Adipose tissue (tissue), 3 donors: ENCODE results near the gene ZDHHC11. TPM values are rescaled to one million over a fixed set of nuclear protein-coding genes. Genes with fewer than 3 reads are reported as not detected.
"Not testable (repeated sequence)": the region's sequence is repeated elsewhere in the genome, so short reads cannot be mapped to it uniquely, and the experiment has no call there.

Experiments used
- H3K27ac ChIP-seq: one replicate; pipeline ENCODE4 v1.5.1; 2013; ENCODE audit warnings: low read depth, low read length
- WGBS, 3 donors: extraction: QIAGEN DNeasy Blood & Tissue Kit; methylation state at CpG; one replicate each; pipeline ENCODE4 v1.1.7; 2013; 5-methylcytosine and 5-hydroxymethylcytosine counted together
- polyA plus RNA-seq, 3 donors: library from polyadenylated mRNA; stranded (reverse); fragments of 200-250 nt; gene quantifications; one replicate each; pipeline ENCODE4 v1.2.3, GENCODE V29; 2013
- donor health status: healthy with polysubstance abuse.
- donor health status: Bipolar disorder and iron deficiency.
- donor health status: healthy.

Gene ZDHHC11
- polyA plus RNA-seq, 3 donors: 3.1 to 5.1 (median 4.4) TPM

- no peak overlapping the region for H3K27ac ChIP-seq
- WGBS, 3 donors: 86 to 95% (median 95%) methylated on average over 16 of the region's 16 CpGs
Observed at GRCh38 chr5:863244-863805, 12.5 kb upstream of the ZDHHC11 start.

- 74 to 87% (median 85%) methylated on average over 25 of the region's 25 CpGs for WGBS, 3 donors
- H3K27ac ChIP-seq: no peak overlapping the region
Observed at GRCh38 chr5:862367-863243, 11.8 kb upstream of the ZDHHC11 start.

DNA sequence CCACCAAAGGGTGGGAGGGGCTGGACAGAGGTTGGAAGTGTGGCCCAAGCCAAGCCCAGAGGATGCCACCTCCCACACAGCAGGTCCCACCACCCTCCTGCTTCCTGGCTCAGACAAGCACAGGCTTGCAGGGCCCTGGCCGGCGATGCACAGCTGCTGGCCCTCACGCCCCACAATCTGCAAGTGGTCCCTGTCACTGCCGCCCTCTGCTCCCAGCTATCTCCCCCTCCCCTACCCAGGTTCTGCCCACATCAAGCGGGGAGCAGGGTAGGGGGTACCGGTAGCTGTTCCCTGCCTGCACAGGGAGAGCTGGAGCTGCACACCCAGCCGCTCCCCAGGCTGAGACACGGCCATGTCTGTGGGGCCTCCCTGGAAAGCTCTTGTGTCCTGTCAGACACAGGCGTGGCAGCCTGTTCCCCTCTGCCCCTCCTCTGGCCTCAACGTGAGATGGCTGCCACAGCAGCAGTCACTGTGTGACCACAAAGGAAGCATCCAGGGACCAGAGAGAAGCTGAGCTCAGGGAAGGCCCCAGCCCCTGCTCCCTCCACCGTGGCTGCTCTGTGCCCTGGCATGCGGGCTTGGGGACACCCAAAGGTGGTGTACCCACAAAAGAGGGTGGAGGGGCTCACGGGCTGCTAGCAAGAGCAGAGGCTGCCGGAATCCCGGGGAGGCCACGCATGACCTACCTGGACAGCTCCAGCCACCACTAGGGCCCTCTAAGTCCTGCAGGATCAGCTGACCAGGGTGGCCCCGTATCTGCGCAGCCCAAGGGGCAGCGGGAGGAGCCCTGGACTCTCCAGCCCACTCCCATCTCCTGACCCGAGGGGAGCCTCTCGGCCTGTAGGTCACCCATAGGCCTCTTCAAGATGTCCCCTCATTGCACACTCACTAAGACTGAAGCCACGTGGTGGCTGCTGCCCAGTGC is 10.9 kb upstream of the ZDHHC11 start:
- WGBS, 3 donors: 82 to 90% (median 86%) methylated on average over 22 of the region's 22 CpGs
- no peak overlapping the region for H3K27ac ChIP-seq

DNA sequence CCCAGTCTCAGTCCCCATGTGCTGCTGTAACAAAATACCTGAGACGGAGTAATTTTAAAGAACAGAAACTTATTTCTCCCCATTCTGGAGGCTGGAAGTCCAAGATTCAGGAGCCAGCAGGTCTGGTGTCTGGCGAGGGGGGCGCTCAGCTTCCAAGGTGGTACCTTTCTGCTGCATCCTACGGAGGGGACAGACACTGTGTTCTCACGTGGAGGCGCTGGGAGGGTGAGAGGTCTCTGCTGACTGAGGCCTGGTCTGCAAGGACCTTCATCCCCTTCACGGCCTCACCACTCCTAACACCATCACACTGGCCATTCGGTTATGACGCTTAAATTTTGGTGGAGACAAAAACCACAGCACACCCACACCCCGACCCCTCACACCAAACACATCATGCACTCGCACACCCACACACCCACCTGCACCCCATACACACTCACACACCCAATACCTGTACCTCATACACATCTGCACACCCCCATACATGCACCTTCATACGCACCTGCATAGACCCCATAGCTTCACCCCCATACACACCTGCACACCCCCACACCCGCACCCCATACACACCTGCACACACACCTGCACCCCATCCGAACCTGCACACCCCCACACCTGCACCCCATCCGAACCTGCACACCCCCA is 9.8 kb upstream of the ZDHHC11 start:
- no peak overlapping the region for H3K27ac ChIP-seq
- WGBS, 3 donors: 90 to 97% (median 93%) methylated on average over 14 to 15 of the region's 15 CpGs

DNA sequence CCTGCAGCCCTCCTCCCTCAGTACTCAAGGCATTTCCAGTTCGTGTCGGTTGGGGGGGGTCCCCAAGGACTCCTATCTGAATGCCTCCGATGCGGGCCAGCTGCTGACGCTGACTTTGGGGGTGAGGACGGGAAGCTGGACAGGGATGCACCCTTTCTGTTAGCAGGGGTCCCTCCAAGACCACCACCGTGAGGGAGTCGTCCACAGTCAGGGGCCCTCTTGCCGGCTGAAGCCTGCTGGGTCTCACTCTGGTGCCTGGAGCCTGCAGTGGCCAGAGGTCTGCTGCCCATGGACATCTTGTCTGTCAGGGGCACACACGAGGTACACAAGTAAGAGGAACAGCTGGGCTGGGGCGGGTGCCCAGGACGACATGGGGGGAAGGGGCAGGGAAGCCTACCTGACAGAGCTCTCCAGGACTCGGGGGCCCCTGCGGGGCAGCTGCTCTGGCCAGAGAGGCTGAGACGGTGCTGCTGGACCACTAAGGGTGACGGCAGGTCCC is 9.1 kb upstream of the ZDHHC11 start:
- 76 to 87% (median 77%) methylated on average over 16 of the region's 16 CpGs for WGBS, 3 donors
- no peak overlapping the region for H3K27ac ChIP-seq

GRCh38 chr5:859391-859790 is 8.6 kb upstream of the ZDHHC11 start:
- no peak overlapping the region for H3K27ac ChIP-seq
- WGBS, 3 donors: 78 to 82% (median 79%) methylated on average over 16 of the region's 16 CpGs

GRCh38 chr5:858726-859125 is 7.9 kb upstream of the ZDHHC11 start:
- no peak overlapping the region for H3K27ac ChIP-seq
- WGBS, 3 donors: 88 to 90% (median 90%) methylated on average over 11 of the region's 11 CpGs

DNA sequence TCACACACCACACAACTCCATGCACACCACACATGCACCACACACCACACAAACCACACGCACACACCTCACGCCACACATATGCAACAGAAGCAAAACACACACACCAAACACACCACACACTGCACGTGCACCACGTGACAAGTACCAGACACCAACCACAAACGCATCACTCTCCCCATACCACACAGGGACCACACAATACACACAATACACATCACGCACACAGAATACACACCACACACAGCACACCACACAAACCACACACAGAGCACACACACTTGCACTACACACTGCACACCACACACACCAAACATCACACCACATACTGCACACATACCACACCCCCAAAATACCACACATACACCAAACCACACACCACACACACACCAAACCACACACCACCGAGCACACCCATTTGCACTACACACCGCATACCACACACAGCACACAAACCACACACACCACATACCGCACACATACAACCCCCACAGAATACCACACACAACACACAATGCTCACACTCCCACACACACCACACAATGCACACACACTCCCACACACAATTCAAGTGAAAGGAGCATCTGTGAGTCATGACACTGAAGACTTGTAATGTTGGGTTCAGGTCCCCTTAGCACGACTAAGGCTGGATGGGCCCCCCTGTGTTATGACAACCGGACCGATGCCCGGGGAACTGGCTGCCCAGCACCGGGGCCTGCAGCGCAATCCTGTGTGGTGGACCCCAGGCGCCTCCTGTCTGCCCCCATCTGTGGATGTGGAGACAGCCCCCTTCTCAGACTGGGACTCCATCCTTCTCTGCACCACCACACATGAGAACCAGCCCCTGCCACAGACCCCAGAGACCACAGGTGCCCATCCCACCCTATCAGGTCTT is 6.0 kb upstream of the ZDHHC11 start:
- WGBS, 3 donors: 86 to 91% (median 88%) methylated on average over 16 of the region's 16 CpGs
- no peak overlapping the region for H3K27ac ChIP-seq

DNA sequence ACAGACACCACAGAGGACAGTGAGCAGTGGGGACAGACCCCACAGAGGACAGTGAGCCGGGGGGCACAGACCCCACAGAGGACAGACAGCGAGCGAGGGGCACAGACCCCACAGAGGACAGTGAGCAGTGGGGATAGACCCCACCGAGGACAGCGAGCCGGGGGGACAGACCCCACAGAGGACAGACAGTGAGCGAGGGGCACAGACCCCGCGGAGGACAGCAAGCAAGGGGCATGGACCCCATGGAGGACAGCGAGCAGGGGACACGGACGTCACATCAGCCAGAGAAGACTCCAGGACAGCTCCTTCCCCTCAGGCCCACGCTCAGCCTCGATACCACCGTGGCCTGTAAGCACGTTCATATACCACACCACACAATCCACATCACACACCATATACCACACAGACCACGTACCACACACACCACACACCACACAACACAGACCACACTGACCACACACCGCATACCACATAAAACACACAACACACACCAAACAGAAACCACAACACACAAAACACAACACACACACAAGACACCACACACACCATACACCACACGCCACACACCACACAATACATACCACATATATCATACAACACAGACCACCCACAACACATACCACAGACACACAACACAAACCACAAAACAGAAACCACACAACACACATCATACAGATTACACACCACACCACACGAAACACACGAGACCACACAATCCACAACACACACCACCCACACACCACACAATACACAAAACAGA is 5.2 kb upstream of the ZDHHC11 start:
- 70 to 76% (median 76%) methylated on average over 20 to 21 of the region's 21 CpGs for WGBS, 3 donors
- H3K27ac ChIP-seq: no peak overlapping the region

GRCh38 chr5:854966-855743 is 4.4 kb upstream of the ZDHHC11 start:
- H3K27ac ChIP-seq: no peak overlapping the region
- WGBS, 3 donors: 81 to 89% (median 86%) methylated on average over 24 to 32 of the region's 32 CpGs

DNA sequence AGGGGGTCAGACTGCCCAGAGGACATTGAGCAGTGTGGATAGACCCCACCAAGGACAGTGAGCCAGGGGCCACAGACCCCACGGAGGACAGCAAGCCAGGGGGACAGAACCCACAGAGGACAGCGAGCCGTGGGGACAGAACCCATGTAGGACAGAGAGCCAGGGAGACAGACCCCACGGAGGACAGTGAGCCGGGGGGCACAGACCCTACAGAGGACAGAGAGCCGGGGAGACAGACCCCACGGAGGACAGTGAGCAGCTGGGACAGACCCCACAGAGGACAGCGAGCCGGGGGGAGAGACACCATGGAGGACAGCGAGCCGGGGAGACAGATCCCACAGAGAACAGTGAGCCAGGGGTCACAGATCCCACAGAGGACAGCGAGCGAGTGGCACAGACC is 3.4 kb upstream of the ZDHHC11 start:
- H3K27ac ChIP-seq: no peak overlapping the region
- 77 to 83% (median 80%) methylated on average over 13 of the region's 13 CpGs for WGBS, 3 donors

DNA sequence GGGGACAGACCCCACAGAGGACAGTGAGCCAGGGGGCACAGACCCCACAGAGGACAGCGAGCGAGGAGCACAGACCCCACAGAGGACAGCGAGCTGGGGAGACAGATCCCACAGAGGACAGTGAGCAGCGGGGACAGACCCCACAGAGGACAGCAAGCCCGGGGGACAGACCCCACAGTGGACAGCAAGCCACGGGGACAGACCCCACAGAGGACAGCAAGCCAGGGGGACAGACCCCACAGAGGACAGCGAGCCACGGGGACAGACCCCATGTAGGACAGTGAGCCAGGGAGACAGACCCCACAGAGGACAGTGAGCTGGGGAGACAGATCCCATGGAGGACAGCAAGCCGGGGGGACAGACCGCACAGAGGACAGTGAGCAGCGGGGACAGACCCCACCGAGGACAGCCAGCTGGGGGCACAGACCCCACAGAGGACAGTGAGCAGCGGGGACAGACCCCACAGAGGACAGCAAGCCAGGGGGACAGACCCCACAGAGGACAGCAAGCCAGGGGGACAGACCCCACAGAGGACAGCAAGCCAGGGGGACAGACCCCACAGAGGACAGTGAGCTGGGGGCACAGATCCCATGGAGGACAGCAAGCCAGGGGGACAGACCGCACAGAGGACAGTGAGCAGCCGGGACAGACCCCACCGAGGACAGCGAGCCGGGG is 2.8 kb upstream of the ZDHHC11 start:
- not testable (repeated sequence) for H3K27ac ChIP-seq
- WGBS, 3 donors: 86 to 90% (median 89%) methylated on average over 16 to 18 of the region's 18 CpGs

DNA sequence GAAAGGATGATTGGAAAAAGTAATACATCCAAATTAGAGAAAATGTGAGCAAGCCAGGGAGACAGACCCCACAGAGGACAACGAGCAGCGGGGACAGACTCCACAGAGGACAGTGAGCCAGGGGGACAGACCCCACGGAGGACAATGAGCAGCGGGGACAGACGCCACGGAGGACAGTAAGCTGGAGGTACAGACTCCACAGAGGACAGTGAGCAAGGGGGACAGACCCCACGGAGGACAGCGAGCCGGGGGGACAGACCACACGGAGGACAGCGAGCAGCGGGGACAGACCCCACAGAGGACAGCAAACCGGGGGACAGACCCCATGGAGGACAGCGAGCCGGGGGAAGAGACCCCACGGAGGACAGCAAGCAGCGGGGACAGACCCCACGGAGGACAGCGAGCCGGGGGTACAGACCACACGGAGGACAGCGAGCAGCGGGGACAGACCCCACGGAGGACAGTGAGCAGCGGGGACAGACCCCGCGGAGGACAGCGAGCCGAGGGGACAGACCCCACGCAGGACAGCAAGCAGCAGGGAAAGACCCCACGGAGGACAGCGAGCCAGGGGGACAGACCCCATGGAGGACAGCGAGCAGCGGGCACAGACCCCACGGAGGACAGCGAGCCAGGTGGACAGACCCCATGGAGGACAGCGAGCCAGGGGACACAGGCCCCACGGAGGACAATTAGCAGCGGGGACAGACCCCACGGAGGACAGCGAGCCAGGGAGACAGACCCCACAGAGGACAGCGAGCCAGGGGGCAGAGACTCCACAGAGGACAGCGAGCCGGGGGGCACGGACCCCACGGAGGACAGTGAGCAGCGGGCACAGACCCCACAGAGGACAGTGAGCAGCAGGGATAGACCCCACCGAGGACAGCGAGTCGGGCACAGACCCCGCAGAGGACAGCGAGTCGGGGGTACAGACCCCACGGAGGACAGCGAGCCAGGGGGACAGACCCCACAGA is 1.9 kb upstream of the ZDHHC11 start:
- WGBS, 3 donors: 87 to 94% (median 89%) methylated on average over 53 to 55 of the region's 55 CpGs
- no peak overlapping the region for H3K27ac ChIP-seq

DNA sequence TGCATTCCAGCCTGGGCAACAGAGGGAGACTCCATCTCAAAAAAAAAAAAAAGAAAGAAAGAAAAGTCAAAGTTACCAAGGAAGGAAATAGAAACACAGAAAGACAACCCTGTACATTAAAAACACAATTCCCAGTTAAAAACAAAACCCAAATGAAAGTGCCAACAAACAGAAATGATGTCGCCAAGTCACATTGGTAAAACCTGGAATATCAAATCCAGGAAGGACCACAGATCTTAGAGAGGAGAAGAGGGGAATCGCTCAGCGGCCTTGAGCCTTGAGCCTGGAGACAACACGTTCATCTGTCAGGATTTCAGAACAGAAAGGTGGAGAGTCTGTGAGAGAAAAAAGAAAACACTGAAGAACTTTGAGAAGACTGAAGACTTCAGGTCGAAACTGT is 1.2 kb upstream of the ZDHHC11 start:
- WGBS, 3 donors: 47 to 55% (median 51%) methylated on average over 5 of the region's 5 CpGs
- no peak overlapping the region for H3K27ac ChIP-seq
